Activated CD8-positive, alpha-beta memory T cell treated with anti-CD3 and anti-CD28 coated beads for 4 hours (primary cell): ENCODE measurements around the gene TCP11L1.
"Not testable (repeated sequence)": the region's sequence is repeated elsewhere in the genome, so short reads cannot be mapped to it uniquely, and the experiment has no call there.

Experiments
- DNase-seq, 2 donors: peaks; one replicate each; pipeline ENCODE4 v3.0.0-alpha.2; 2020; ENCODE audit warnings: low read depth in 2 of 2

The TCP11L1 gene

GRCh38 chr11:33029218-33029617 lies 10.2 kb upstream of the TCP11L1 start:
- not testable (repeated sequence) for DNase-seq

- DNase-seq = no peak
Observed at GRCh38 chr11:33033493-33033892, 5.9 kb upstream of the TCP11L1 start.

- no peak for DNase-seq
Observed at GRCh38 chr11:33035011-33035410, 4.4 kb upstream of the TCP11L1 start.

- no peak for DNase-seq
Observed at GRCh38 chr11:33040033-33040861, 875 bp downstream of the TCP11L1 start.

- no peak for DNase-seq
Observed at GRCh38 chr11:33040862-33041453, 1.6 kb downstream of the TCP11L1 start.

GRCh38 chr11:33043221-33043830 lies 4.0 kb downstream of the TCP11L1 start:
- no peak for DNase-seq

GRCh38 chr11:33044285-33044756 lies 4.9 kb downstream of the TCP11L1 start:
- DNase-seq = no peak

- no peak for DNase-seq
Observed at GRCh38 chr11:33045551-33046255, 6.3 kb downstream of the TCP11L1 start.

- not testable (repeated sequence) for DNase-seq
Observed at GRCh38 chr11:33048701-33049100, 9.3 kb downstream of the TCP11L1 start.

- DNase-seq = not testable (repeated sequence)
Observed at GRCh38 chr11:33049565-33050408, 10.4 kb downstream of the TCP11L1 start.

GRCh38 chr11:33052231-33052630 lies 12.9 kb downstream of the TCP11L1 start:
- no peak for DNase-seq

GRCh38 chr11:33055375-33055774 lies 16.0 kb downstream of the TCP11L1 start:
- no peak for DNase-seq

- no peak for DNase-seq
Observed at GRCh38 chr11:33057284-33057683, 17.9 kb downstream of the TCP11L1 start.

- no peak for DNase-seq
Observed at GRCh38 chr11:33059331-33060007, 20.1 kb downstream of the TCP11L1 start.

GRCh38 chr11:33060271-33060670 lies 20.9 kb downstream of the TCP11L1 start:
- no peak for DNase-seq

- DNase-seq = no peak
Observed at GRCh38 chr11:33062137-33062536, 22.8 kb downstream of the TCP11L1 start.

GRCh38 chr11:33063326-33063881 lies 24.0 kb downstream of the TCP11L1 start:
- no peak for DNase-seq

GRCh38 chr11:33064033-33064825 lies 24.9 kb downstream of the TCP11L1 start:
- DNase-seq = no peak

GRCh38 chr11:33064866-33065265 lies 25.5 kb downstream of the TCP11L1 start:
- DNase-seq = no peak
